ENCODE results near the gene IL4I1.

DNA sequence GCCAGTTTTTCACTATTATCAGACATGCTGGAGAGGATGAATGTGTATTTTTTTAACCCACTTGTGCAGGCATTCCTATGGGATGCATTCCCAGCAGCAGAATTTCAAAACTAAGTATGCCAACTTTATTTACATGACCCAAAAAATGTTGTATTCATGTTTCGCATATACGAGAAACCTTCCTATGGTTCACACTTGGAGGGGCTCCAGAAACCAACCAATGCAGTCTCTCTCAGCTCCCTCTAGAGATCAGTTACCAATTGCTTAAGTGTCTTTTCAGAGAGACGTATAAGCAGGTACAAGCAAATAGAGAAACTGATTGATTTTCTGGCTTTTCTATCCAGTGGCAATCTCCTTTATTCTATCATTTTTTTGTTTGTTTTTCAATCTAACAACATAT lies 51.3 kb downstream of the IL4I1 start:
- TF ChIP-seq POLR2A (IDR thresholded peaks at IDR 0.05; ENCODE audit: low read length) (no peak), GATA1 (IDR thresholded peaks at IDR 0.05; ENCODE audit: low read depth, low read length) (no peak)
